WERI-Rb-1 (cell line): Measurements from ENCODE around the gene SLC35B4.

Source experiments
- DNase-seq: peaks from one replicate; pipeline ENCODE4 v3.0.0-alpha.2; 2020
- H3K27ac ChIP-seq: fragments of 250-450 bp; sonication (Bioruptor Pico); 2 replicates; pipeline ENCODE4 v1.5.1; 2020; ENCODE audit warnings: mild to moderate bottlenecking, moderate library complexity
- H3K27me3 ChIP-seq: fragments of 250-450 bp; sonication (Bioruptor Pico); 2 replicates; pipeline ENCODE4 v1.5.1; 2021; ENCODE audit warnings: mild to moderate bottlenecking, low read depth, moderate library complexity; ENCODE audit not compliant: insufficient read depth, severe bottlenecking
- H3K36me3 ChIP-seq: fragments of 250-450 bp; sonication (Bioruptor Pico); 2 replicates; pipeline ENCODE4 v1.5.1; 2020; ENCODE audit warnings: mild to moderate bottlenecking, moderate library complexity
- H3K4me3 ChIP-seq: 2 replicates; pipeline ENCODE4 v1.5.1; 2011; ENCODE audit warnings: low read depth, mild to moderate bottlenecking, control low read depth, low read length
- H3K9me3 ChIP-seq: fragments of 250-450 bp; sonication (Bioruptor Pico); 2 replicates; pipeline ENCODE4 v1.5.1; 2021; ENCODE audit warnings: mild to moderate bottlenecking, moderate library complexity; ENCODE audit not compliant: severe bottlenecking
- TF ChIP-seq, protein P1 (sequence below): IDR thresholded peaks from 2 replicates; pipeline ENCODE4 v1.5.1; 2011; ENCODE audit warnings: low read depth, mild to moderate bottlenecking, control low read depth, inconsistent platforms, low read length

SLC35B4 gene, protein sequence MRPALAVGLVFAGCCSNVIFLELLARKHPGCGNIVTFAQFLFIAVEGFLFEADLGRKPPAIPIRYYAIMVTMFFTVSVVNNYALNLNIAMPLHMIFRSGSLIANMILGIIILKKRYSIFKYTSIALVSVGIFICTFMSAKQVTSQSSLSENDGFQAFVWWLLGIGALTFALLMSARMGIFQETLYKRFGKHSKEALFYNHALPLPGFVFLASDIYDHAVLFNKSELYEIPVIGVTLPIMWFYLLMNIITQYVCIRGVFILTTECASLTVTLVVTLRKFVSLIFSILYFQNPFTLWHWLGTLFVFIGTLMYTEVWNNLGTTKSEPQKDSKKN

DNA sequence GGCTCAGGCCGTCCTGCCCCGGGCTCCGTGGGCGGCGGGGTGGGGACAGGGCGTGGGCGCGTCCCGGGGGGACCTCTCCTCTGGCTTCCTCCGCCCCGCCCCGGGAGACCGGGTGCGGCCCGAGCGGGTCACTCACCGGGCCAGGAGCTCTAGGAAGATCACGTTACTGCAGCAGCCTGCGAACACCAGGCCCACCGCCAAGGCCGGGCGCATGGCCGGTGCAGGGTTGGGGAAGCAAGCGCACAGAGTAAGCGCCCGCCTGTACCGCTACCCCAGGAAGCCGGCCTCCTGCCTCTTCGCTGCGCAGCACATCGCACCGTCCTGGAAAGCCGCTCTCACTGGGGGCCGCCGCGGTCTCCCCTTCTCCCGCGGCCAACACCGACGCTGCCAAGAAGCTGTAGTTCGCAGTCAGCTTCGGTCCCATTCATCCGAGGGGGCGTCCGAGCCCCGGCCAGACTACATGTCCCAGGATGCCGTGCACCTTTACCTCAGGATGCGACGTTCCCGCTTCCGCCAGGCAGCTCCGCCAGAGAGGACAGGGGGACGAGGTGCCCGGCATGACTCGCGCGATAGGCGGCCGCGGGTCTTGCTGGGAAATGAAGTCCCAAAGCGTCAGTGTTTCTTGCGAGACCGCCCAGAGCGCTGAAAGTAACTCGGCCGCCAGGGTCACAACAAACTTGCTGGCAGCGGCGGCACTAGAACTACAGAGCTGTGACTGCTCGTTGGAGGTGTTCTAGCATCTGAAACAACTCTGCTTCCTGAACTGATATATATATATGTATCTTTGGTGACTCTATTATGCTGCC is at the start of gene SLC35B4:
TSS of gene SLC35B4 (minus strand) at position 392 of the 806 bp plus-strand sequence. CDS start at position 213, 179 bp downstream.
- Histone ChIP-seq H3K27me3 (no peaks in the 10 kb centered on the region), H3K9me3 (no peaks in the 10 kb centered on the region), H3K27ac (peak within 1 kb of the TSS; percentile 69), H3K36me3 (no peaks in the 10 kb centered on the region; the same call in none of the 2 replicates), H3K4me3 (peak within 1 kb of the TSS; percentile 66)
- TF ChIP-seq, protein P1, sequence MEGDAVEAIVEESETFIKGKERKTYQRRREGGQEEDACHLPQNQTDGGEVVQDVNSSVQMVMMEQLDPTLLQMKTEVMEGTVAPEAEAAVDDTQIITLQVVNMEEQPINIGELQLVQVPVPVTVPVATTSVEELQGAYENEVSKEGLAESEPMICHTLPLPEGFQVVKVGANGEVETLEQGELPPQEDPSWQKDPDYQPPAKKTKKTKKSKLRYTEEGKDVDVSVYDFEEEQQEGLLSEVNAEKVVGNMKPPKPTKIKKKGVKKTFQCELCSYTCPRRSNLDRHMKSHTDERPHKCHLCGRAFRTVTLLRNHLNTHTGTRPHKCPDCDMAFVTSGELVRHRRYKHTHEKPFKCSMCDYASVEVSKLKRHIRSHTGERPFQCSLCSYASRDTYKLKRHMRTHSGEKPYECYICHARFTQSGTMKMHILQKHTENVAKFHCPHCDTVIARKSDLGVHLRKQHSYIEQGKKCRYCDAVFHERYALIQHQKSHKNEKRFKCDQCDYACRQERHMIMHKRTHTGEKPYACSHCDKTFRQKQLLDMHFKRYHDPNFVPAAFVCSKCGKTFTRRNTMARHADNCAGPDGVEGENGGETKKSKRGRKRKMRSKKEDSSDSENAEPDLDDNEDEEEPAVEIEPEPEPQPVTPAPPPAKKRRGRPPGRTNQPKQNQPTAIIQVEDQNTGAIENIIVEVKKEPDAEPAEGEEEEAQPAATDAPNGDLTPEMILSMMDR: no peak
- peak; percentile 98 for DNase-seq

DNA sequence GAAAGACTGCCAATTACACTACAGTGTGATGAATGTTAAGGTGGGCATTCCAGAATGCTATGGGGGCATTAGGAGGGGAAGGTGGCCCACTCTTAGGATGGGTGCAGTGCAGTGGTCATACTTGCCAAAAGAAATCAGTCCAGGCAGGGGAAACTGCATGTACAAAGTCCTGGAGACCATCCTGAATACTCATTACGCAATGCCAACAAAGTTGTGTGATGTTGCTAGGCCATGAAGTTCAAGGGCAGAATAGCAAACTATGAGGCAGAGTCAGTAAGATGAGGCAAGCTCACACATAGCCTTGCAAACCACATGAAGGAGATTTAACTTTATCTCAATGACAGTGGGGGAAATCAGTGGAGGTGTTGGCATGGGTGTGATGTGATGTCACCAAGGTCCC is 49.8 kb upstream of the SLC35B4 start:
- no peak overlapping the region for H3K27ac ChIP-seq

DNA sequence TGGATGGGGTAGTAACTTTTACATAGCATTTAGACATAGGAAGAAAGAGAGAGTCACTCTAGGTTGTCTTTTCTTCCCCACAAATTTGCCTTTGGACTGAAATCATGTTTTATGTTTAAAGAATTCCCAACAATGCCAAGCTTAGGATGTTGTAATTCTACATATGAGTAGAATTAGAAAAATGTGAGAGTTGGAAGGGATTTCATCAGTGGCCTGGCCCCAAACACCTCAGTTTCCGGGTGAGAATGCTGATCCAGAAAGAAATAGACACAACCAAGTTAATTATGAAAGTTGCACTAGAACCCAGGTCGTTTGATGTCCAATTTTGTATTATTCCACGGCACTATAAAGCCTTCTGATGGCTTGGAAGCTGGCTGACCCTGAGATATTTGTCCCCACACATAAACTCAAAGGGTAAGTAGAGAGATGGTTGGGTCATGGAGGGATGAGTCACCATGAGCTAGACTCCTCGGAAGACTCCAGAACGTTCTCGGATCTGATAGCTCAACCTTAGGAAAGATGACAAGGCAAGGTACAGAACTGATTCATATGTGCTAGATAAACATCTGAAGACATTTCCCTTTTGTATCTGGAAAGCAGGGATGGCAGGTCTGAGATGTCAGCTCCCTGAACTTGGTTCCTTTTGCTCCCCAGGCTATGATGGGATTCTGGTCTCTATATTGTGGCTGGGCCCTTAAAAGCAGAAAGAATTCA is 48.8 kb upstream of the SLC35B4 start:
- H3K4me3 ChIP-seq: no peak overlapping the region
- H3K36me3 ChIP-seq: no peaks in the 10 kb centered on the region
- no peak overlapping the region for H3K27ac ChIP-seq
- no peak for DNase-seq
- TF ChIP-seq, protein P1: no peak
- no peaks in the 10 kb centered on the region for H3K27me3 ChIP-seq
- H3K9me3 ChIP-seq: no peaks in the 10 kb centered on the region

More for the DNA sequence above, 49.8 kb upstream of the SLC35B4 start:
- Histone ChIP-seq H3K36me3 (no peaks in the 10 kb centered on the region), H3K4me3 (no peak overlapping the region), H3K27me3 (no peaks in the 10 kb centered on the region), H3K9me3 (no peaks in the 10 kb centered on the region)
- no peak for DNase-seq
- TF ChIP-seq, protein P1: no peak

DNA sequence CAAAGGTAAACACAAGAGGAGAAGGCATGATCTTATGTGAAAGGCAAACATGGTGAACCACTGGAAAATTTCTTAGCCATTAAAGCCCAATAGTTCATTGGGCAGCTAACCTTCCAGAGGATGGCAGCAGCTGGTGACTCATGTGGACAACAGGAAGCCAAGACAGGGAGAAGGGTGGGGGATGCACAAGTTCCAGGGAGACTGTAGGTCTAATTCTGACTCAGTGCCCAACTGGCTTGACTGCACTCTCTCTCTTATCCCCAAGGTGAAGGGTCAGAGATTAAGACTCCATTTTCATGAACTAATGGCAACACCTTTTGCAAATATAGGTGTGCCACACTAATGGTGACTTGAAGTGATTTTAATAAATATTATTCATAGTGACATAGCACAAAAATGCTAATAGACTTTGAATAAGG is 47.9 kb upstream of the SLC35B4 start:
- DNase-seq: no peak
- no peak overlapping the region for H3K27ac ChIP-seq
- H3K27me3 ChIP-seq: no peaks in the 10 kb centered on the region
- no peak overlapping the region for H3K4me3 ChIP-seq
- H3K36me3 ChIP-seq: no peaks in the 10 kb centered on the region
- no peaks in the 10 kb centered on the region for H3K9me3 ChIP-seq
- TF ChIP-seq, protein P1: no peak

DNA sequence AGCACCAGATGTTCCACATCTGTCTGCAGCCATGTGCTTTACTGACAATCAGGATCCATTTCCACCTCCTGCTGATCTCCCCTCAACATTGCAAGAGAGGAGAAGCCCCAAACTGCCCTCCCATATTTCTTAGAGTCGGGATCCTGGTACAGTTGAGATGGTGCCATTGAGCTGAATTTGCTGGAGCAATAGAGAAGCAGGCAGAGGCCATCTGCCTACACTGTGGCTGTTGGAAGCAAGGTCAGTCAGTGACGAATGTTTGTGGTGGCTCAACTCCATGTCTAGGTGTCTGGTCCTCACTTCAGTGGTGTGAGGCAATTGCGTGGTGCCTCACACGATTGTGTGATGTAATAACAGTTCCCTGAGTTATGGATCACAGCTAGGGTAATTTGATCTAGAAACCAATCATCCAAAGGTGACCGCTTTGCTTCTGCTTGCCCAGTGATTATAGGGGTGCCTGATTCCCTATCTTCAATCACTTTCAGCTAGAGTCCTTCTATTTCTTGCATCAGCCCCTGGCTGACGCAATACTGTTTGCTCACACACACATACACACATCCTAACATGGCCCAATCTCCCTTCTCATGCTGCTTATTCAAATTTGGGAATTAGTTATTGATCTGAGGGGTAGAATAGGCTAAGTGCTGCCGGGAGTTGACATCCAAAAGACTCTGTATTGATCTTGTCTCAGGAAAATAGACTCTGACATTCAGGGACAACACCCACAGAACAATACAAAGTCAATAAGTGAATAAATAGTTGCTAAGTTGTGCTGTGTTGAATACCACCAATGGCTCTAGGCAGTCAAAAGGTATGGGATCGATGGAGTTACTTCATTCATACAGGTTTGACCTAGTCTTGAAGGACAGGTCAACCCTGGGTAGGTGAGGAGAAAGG is 46.1 kb upstream of the SLC35B4 start:
- DNase-seq: no peak
- no peak overlapping the region for H3K27ac ChIP-seq

More for the DNA sequence above, 46.1 kb upstream of the SLC35B4 start:
- Histone ChIP-seq H3K27me3 (no peaks in the 10 kb centered on the region), H3K36me3 (no peaks in the 10 kb centered on the region), H3K4me3 (no peak overlapping the region), H3K9me3 (no peaks in the 10 kb centered on the region)
- TF ChIP-seq, protein P1: no peak
